Choroid plexus epithelial cell (primary cell): Measurements from ENCODE around the gene NCBP3.

Source experiments
- DNase-seq: peaks from one replicate; pipeline ENCODE4 v3.0.0-alpha.2; 2010; ENCODE audit warnings: low read depth
- H3K4me3 ChIP-seq: 2 replicates; pipeline ENCODE4 v1.5.1; 2011; ENCODE audit warnings: low read depth, mild to moderate bottlenecking, control low read depth, low read length, moderate library complexity
- TF ChIP-seq, protein P1 (sequence below): conservative IDR thresholded peaks from 2 replicates; pipeline ENCODE4 v1.5.1; 2011; ENCODE audit warnings: low read depth, mild to moderate bottlenecking, control low read depth, inconsistent platforms, low read length, moderate library complexity

Gene NCBP3

GRCh38 chr17:3887804-3888203, 41.8 kb upstream of the NCBP3 start:
- peak; percentile 31 for DNase-seq
- H3K4me3 ChIP-seq: no peak overlapping the region
- TF ChIP-seq, protein P1, sequence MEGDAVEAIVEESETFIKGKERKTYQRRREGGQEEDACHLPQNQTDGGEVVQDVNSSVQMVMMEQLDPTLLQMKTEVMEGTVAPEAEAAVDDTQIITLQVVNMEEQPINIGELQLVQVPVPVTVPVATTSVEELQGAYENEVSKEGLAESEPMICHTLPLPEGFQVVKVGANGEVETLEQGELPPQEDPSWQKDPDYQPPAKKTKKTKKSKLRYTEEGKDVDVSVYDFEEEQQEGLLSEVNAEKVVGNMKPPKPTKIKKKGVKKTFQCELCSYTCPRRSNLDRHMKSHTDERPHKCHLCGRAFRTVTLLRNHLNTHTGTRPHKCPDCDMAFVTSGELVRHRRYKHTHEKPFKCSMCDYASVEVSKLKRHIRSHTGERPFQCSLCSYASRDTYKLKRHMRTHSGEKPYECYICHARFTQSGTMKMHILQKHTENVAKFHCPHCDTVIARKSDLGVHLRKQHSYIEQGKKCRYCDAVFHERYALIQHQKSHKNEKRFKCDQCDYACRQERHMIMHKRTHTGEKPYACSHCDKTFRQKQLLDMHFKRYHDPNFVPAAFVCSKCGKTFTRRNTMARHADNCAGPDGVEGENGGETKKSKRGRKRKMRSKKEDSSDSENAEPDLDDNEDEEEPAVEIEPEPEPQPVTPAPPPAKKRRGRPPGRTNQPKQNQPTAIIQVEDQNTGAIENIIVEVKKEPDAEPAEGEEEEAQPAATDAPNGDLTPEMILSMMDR: no peak

GRCh38 chr17:3887394-3887793, 41.3 kb upstream of the NCBP3 start:
- TF ChIP-seq, protein P1: no peak
- DNase-seq: no peak
- H3K4me3 ChIP-seq: no peak overlapping the region

DNA sequence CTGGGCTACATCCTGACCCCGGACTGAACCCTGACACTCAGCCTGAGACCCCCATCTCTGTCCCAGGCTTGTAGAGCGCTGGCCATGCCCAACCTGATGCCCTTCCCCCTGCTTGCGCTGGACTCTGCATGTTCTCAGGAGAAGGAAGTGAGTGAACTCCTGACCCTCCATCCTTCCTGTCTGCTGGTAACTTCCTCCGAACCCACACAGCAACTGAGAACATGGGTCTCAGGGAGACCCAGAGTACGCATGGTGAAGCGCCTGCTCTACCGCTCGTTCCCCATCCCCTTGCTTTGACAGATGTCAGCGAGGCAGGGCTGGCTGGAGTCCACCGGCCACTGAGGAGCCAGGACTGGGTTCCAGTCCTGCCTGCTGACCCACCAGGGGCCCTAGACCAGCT, 40.7 kb upstream of the NCBP3 start:
- H3K4me3 ChIP-seq: no peak overlapping the region
- peak; percentile 18 for DNase-seq
- TF ChIP-seq, protein P1: no peak

DNA sequence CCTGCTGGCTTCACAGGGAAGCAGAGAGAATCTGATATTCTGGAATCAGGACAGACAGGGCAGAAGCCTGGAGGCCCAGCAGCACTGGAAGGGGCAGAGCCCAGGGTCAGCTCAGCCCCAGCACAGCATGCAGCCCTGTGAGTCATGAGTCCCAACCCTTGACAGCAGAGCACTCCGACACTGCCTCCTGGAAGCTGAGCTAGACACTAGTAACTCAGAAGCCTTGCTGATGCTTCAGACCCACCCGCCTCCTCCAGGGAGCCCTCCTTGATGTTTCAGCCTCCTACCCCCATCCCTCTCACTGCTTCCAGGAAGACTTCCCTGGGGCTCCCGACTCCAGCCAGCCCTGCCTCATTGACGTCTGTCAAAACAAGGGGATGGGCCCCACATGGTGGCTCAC, 39.9 kb upstream of the NCBP3 start:
- peak; percentile 90 for DNase-seq
- H3K4me3 ChIP-seq: no peak overlapping the region
- TF ChIP-seq, protein P1: no peak

DNA sequence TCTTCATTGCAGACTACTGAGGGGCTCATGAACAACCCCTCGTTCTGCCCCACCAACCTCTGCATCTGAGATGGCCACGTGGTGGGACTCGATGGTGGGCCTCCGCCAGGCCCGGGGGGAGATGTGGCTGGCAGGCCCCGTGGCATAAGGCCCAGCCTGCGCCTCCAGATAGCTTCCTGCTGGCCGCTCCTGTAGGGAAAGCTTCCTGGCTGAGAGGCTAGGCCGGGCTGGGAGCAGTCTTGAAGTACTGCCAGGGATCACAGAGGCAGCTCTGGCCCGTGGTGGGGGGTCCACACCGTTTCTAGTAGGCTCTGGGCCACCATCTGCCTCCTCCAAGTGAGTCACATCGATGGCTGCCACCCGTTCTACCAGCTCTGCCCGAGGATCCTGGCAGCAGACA, 39.2 kb upstream of the NCBP3 start:
- no peak overlapping the region for H3K4me3 ChIP-seq
- DNase-seq: peak; percentile 51
- TF ChIP-seq, protein P1: no peak

DNA sequence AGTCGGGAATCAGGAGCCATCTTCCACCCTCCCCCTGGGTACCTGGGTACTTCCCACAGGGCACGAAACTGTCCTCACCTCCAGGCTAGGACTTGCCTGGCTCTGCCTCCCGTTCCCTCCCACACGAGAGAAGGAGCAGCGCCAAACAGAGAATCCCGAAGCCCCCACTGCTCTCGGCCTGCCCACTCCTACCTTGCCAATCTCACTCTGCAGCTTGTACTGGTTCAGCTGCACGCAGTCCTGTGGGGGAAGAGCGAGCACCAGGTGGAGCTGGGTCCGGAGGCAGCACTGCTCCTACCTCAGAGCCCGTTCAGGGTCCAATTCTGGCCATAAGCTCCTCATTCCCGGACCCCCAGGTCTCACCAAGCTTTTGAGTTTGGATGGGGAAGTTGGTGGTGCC, 38.1 kb upstream of the NCBP3 start:
- no peak overlapping the region for H3K4me3 ChIP-seq
- DNase-seq: no peak
- TF ChIP-seq, protein P1: no peak

GRCh38 chr17:3882276-3882675, 36.2 kb upstream of the NCBP3 start:
- no peak overlapping the region for H3K4me3 ChIP-seq
- TF ChIP-seq, protein P1: no peak
- no peak for DNase-seq
